GM19023 (cell line): Measurements from ENCODE around the gene FCER1A.

ENCODE experiments used
- ATAC-seq: cut with Tn5 transposase; IDR thresholded peaks from one replicate; pipeline ENCODE4 v1.9.1; 2021; ENCODE audit warnings: mild to moderate bottlenecking, moderate library complexity; ENCODE audit not compliant: unreplicated experiment

Gene FCER1A

DNA sequence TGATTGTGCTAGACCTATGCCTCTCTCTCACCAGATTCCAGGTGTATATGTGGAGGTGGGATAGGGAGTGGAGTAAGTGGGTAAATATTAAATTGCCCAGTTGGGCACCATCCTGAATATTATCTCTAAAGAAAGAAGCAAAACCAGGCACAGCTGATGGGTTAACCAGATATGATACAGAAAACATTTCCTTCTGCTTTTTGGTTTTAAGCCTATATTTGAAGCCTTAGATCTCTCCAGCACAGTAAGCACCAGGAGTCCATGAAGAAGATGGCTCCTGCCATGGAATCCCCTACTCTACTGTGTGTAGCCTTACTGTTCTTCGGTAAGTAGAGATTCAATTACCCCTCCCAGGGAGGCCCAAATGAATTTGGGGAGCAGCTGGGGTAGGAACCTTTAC, at the start of gene FCER1A:
TSS of gene FCER1A (plus strand) at position 242 of the 400 bp plus-strand sequence. CDS start at position 271, 29 bp downstream.
- ATAC-seq, result no peak

- ATAC-seq, result no peak
Observed at GRCh38 chr1:159261311-159261710, 40.8 kb upstream of the FCER1A start.

- ATAC-seq, result no peak
Observed at GRCh38 chr1:159261721-159262494, 40.2 kb upstream of the FCER1A start.

- no peak for ATAC-seq
Observed at GRCh38 chr1:159266832-159267231, 35.3 kb upstream of the FCER1A start.

- ATAC-seq, result no peak
Observed at GRCh38 chr1:159274631-159275030, 27.5 kb upstream of the FCER1A start.

DNA sequence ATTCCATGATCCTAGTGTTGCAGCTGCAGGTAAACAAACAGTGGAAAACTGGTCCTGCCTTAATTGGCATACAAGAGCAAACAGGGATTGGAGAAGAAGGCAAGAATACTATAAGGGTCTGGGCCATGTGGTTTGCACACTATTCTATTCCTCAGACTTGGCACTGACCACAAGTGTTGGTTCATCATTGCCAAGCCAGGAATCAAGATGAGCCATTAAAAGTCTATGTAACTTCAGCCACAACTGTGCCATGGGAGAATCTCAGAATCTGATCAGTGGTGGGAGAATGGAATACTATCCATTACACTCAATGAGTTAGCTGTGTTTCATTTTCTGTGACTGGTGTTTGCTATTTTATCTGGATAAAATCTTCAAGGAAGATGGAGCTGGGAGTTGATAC, 26.2 kb upstream of the FCER1A start:
- no peak for ATAC-seq

DNA sequence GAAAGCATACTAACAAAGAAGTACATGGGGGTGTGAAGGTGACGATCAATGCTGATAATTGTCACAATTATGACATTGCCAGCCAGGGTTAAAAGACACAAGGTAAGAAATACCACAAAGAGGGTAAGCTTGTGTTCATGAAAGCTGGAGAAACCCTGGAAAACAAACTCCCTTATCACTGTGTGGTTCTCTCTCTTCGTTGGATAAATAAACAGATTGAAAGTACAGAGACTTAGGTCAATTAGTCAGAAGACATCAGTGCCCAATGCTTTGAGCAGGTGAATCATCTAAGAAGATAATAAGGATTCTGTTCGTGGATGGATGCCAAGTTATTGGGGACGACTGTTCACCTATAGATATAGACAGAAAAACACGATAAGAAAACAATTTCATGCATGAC, 22.4 kb upstream of the FCER1A start:
- no peak for ATAC-seq

DNA sequence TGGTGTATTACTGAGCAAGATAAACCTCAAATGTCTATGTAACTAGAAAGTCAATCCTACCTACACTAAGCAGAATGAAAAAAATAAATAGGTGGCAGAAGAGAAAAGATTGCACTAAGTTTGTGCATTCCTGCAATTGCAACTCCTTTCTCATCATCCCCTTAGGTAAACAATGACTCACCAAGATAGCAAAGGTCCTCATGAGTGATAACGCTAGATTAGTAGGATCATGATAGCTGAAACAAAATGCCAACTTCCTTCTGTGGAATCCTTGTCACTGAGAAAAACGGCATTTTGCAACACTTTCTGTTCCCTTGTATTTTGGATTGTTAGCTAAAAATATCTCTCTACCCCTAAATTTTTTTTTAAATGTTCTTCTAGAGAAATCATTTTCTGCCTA, 20.0 kb upstream of the FCER1A start:
- no peak for ATAC-seq

DNA sequence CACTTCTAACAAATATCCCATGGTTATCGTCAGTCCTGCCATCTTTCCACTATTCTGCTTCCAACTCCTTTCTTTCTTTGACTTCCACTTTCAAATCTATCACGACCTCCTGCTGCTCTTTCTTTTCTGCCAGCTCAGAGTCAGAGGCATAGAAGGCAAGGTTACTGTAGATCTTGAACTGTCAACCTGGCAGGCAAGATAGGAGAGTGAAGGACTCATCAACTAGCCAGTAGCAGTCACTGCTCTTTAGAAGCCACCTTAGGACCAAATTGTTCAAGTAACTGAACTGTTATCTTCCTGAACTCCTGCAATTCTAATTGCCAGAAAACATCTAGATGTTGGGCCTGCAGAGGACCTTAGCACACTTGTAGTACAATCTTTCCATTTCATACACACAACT, 13.1 kb upstream of the FCER1A start:
- ATAC-seq, result no peak

DNA sequence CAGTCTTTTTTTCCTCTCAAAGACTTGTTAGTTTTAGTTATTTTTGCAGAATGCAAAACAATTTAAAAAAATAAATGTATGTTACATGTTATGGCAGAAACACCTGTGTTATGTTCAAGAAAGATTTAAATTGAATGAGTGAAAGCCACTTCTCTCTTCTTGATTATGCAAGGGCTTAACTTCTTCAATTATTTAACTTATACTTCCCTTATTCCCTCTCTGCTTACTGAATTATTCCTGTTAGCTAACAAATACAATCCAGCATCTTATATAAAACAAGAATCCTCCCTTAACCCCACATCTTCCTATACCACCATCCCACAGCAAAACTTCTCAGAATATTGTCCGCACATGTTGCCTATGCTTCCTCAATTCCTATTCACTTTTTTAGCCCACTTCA, 10.7 kb upstream of the FCER1A start:
- ATAC-seq, result no peak

- ATAC-seq, result no peak
Observed at GRCh38 chr1:159296706-159297375, 5.3 kb upstream of the FCER1A start.

- no peak for ATAC-seq
Observed at GRCh38 chr1:159300146-159300545, 2.0 kb upstream of the FCER1A start.

- no peak for ATAC-seq
Observed at GRCh38 chr1:159307346-159308020, 5.3 kb downstream of the FCER1A start.

DNA sequence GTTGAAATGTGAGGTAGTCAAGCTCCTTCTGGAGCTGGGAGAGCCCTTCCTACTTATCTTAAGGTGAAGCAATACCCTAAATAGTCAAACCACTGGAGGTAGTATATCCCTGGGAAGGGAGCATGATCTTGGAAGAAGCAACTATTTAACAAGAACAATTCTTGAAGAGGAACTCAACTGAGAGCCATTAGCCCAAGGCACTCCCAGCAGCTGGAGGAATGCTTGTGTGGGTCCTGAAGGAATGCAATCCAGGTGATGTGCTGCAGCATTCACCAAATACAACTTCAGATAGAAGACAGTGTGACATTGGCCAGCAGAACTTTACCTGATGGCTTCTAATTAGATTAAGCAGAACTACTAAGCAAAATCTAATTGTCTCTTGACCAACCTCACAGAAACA, 9.5 kb downstream of the FCER1A start:
- ATAC-seq, result no peak

GRCh38 chr1:159315381-159315780, 13.2 kb downstream of the FCER1A start:
- ATAC-seq, result no peak

DNA sequence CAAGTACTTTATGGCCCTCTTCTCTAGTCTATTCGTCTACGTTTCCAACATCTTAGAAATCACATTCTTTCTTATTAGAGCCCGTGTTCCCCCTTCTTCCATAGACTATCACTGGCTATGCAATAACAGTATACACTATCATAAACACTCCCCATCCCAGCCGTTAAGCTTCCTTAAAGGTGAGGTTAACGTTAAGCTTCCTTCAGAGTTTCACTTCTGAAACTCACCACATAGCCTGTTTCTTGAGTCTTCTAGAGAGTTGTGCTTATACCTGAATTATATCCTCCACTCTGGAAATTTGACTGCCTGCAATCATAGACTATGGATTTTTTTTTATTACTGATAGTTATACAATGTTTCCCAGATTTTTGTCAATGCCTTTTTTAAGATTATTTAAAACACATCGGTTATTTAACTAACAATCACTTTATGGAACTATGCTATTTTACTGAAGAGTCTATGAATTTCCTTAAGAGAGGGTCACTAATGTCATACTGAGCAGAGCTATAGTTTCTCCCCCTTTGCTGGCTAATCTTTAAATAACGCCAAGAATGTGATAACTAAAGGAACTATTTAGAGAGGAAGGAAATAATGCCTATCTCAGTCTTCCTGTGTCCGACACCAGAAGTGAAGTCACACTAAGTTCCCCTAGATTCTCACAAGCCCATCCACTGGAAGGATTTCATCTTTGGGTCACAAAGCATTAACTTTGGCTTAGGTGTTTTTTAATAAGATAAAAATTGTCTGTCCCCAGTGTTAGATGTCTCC, 16.8 kb downstream of the FCER1A start:
- no peak for ATAC-seq

GRCh38 chr1:159334797-159335196, 32.7 kb downstream of the FCER1A start:
- no peak for ATAC-seq

DNA sequence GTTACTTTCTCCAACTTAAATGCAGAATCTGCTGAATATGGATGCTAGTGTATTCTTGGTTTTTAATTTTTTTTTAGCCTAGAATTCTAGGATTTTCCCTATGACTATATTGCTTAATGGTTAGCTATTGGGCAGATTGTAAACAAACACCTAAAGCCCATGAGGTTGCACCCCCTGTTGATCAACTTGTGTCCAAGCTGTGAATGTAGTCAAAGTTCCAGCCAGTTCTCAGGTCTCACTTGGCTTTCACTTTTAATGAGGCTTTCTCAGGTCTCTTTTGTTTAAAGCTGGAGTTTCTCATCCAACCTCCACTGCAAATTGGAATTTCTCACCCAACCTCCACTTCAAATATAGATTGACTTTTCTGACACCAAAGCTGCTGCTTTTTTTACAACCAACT, 35.9 kb downstream of the FCER1A start:
- no peak for ATAC-seq

GRCh38 chr1:159339536-159339935, 37.4 kb downstream of the FCER1A start:
- no peak for ATAC-seq

GRCh38 chr1:159341736-159342135, 39.6 kb downstream of the FCER1A start:
- ATAC-seq, result no peak

DNA sequence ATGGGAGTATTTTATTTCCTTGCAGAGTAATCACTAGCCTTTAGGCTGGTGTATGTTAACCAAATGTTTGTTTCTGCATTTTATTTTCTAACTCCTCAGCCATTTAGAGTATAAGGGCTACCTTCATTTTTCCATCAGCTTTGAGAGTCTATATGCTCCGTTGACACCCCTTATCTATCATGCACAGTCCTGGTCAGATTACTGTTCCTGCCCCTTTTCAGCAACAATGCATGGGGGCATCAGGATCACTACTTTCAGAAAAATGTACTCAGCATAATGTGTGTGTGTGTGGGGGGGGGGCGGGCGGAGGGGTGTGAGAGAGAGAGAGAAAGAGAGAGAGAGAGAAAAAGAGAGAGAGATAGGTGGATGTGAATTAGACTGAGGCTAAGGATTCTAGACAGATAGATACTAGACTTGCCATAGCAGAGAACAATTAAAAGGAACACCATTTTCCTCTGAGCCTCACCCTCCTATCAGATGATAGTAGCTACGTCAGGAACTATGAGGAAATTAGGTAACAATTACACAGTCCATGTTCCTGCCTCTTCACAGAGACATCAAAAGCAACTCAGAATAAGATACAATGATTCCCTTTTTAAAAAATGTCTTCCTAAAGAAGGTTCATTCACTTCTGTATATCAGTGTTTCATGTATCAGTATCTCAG, 40.8 kb downstream of the FCER1A start:
- no peak for ATAC-seq
